LHCN-M2 (cell line): Measurements from ENCODE around the gene TMEM176A. TPM values are rescaled to one million over a fixed set of nuclear protein-coding genes. Genes with fewer than 3 reads are reported as not detected.

Experiments used
- DNase-seq: peaks from one replicate; pipeline ENCODE4 v3.0.0-alpha.2; 2012; ENCODE audit warnings: low read depth
- total RNA-seq: library from RNA; depleted of rRNA; stranded (reverse); fragments of >200 nt; gene quantifications from 2 replicates; pipeline ENCODE4 v1.2.3, GENCODE V29; 2014

Gene TMEM176A
- total RNA-seq, 1 experiment from 2014 or later: not detected

GRCh38 chr7:150814328-150815001 is 13.9 kb downstream of the TMEM176A start:
- no peak for DNase-seq

GRCh38 chr7:150818971-150819370 is 18.4 kb downstream of the TMEM176A start:
- no peak for DNase-seq

- DNase-seq: no peak
These were observed 19.6 kb downstream of the TMEM176A start for GRCh38 chr7:150820148-150820547.

GRCh38 chr7:150820578-150821198 is 20.1 kb downstream of the TMEM176A start:
- no peak for DNase-seq

GRCh38 chr7:150823043-150823442 is 22.5 kb downstream of the TMEM176A start:
- no peak for DNase-seq

- DNase-seq: no peak
These were observed 23.0 kb downstream of the TMEM176A start for GRCh38 chr7:150823484-150824126.

GRCh38 chr7:150824379-150825177 is 24.0 kb downstream of the TMEM176A start:
- DNase-seq: no peak

GRCh38 chr7:150826061-150826849 is 25.7 kb downstream of the TMEM176A start:
- DNase-seq: no peak

- no peak for DNase-seq
These were observed 27.8 kb downstream of the TMEM176A start for GRCh38 chr7:150828384-150828783.

GRCh38 chr7:150829426-150829825 is 28.9 kb downstream of the TMEM176A start:
- no peak for DNase-seq

- DNase-seq: no peak
These were observed 30.4 kb downstream of the TMEM176A start for GRCh38 chr7:150830937-150831336.

GRCh38 chr7:150831851-150832250 is 31.3 kb downstream of the TMEM176A start:
- DNase-seq: no peak

GRCh38 chr7:150835019-150835418 is 34.5 kb downstream of the TMEM176A start:
- no peak for DNase-seq

GRCh38 chr7:150835702-150836280 is 35.2 kb downstream of the TMEM176A start:
- DNase-seq: no peak

GRCh38 chr7:150838965-150839650 is 38.5 kb downstream of the TMEM176A start:
- no peak for DNase-seq

GRCh38 chr7:150842018-150842417 is 41.4 kb downstream of the TMEM176A start:
- DNase-seq: no peak

- DNase-seq: no peak
These were observed 42.1 kb downstream of the TMEM176A start for GRCh38 chr7:150842716-150843115.

- no peak for DNase-seq
These were observed 44.9 kb downstream of the TMEM176A start for GRCh38 chr7:150845421-150845861.

- no peak for DNase-seq
These were observed 45.9 kb downstream of the TMEM176A start for GRCh38 chr7:150846291-150847115.
